ENCODE measurements around the gene ECT2.
A peak's percentile ranks its signal among the peaks of the same experiment; 100 is the strongest.
"Not testable (repeated sequence)": the region's sequence is repeated elsewhere in the genome, so short reads cannot be mapped to it uniquely, and the experiment has no call there.

ECT2 gene, protein sequence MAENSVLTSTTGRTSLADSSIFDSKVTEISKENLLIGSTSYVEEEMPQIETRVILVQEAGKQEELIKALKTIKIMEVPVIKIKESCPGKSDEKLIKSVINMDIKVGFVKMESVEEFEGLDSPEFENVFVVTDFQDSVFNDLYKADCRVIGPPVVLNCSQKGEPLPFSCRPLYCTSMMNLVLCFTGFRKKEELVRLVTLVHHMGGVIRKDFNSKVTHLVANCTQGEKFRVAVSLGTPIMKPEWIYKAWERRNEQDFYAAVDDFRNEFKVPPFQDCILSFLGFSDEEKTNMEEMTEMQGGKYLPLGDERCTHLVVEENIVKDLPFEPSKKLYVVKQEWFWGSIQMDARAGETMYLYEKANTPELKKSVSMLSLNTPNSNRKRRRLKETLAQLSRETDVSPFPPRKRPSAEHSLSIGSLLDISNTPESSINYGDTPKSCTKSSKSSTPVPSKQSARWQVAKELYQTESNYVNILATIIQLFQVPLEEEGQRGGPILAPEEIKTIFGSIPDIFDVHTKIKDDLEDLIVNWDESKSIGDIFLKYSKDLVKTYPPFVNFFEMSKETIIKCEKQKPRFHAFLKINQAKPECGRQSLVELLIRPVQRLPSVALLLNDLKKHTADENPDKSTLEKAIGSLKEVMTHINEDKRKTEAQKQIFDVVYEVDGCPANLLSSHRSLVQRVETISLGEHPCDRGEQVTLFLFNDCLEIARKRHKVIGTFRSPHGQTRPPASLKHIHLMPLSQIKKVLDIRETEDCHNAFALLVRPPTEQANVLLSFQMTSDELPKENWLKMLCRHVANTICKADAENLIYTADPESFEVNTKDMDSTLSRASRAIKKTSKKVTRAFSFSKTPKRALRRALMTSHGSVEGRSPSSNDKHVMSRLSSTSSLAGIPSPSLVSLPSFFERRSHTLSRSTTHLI

DNA sequence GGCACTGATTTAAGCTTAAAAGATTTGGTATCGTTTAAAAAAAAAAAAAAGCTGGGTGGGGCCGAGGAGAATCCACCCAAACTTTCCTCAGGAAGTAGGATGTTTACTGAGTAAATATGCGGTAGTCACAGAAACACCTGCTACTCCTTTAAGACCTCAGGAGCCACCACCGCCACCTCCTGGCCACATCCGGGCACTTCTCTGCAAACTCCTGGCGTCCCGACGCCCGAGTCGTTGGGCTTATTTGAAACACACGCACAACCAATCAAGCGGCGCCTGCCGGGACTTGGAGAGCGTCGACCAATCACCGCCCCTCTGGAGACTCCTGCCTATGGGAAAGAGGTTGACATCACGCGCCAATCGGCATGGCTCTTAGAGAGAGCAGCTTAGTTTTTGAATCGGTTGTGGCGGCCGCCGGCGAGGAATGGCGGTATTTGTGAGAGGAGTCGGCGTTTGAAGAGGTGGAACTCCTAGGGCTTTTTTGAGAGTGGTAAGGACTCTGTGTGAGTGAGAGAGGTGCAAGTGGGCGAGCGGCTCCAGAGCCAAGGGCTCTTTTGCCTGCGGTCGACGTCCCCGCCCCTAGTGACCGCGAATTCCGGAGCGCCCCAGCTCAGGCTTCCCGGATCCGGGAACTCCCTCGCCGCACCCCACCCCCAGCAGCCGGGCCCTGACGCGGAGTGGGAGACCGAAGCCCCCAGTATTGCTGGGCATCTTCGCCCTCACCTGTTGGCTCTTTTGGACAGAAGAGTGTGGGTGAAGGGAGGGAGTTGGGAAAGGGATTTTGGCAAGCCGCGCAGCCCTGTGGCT, at the start of gene ECT2:
TSS of gene ECT2 (plus strand) at position 359 of the 807 bp plus-strand sequence. CDS start 3,805 bp downstream, outside the sequence.
- peak; percentile 98 for DNase-seq

DNA sequence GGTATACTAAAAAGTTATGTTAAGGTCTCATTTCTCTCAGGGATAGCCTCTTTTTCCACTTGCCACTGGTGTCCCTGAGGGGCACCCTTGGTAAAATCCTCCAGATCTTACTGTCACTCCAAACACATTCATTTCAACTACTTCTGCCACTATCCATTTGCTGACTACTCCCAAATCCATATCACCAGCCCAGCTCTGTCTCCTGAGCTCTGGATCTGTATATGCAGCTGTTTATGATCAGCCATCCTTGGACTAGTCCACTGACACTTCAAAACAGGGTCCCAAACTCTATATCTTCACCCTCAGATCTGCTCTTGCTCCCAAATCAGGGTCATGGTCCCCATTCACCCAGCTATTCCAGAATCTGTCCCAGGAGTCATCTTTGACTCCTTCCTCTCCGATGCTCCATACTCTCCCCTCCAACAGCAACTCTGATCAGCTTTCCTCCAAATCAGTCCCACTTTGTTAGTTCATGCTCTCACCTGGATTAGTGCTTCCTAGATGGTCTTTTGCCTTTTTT, 49.5 kb upstream of the ECT2 start:
- no peak for DNase-seq

DNA sequence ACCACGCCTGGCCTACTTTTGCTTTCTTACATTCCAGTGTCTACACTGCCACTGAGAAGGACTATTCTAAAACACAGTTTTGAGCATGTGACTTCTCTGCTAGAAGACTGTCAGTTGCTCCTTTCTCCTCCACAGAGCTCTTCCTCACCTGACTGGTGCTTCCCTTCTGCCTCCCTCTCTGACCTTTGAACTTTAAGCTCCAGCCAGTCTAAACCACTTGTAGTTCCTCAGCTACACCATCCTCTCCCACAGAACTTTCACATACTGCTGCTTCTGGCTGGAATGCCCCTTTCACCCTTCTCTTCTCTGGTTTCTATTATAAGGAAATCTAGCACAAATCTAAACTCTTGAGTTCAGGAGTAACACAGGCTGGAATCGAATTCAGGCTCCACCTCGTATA, 48.8 kb upstream of the ECT2 start:
- no peak for DNase-seq

DNA sequence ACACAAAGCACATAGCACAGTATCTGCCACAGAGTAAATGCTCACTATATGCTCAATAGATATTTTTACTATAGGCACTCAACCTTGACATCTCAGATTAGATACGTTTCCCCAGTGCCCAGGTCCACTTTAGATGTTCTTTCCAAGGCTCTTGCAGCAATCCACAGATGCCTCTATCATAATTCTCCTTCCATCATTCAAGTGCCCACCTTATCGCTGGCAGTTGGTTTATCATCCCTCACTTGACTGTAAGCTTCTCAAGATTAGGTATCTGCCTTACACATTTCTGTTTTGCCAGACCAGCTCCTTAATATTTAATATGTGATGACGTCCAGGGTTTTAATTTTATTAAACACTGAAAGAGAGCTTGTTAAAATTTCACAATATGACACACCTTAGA, 48.3 kb upstream of the ECT2 start:
- DNase-seq = no peak

DNA sequence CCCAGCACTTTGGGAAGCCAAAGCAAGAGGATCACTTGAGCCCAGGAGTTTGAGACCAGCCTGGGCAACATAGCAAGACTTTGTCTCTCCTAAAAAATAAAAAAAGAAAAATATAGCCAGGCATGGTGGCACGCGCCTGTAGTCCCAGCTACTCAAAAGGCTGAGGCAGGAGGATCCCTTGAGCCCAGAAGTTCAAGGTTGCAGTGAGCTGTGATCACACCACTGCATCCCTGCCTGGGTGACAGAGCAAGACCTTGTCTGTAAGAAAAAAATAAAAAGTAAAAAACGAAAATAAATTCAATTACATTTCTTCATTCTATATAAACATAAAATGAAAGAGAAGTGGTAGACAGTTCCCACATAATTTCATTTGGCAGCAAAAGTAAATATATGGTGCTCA, 47.8 kb upstream of the ECT2 start:
- DNase-seq = not testable (repeated sequence)

DNA sequence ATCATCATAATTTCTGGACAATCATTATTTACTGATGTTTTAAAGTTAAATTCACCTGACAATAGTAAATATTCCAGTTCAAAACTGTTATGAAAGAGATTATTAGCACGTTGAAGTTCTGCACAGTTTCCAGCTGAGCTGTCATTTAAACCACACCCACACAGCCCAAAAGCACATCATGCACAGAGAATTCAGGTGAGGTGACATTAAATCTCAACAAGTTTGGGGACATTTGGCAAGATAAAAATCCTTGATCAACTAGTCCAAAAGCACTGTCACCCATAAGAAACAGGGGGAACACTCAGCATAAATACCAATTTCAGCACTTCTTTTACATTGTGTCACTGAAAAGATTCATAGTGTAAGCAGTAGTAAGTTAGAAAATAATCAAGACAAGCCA, 46.5 kb upstream of the ECT2 start:
- DNase-seq = no peak

DNA sequence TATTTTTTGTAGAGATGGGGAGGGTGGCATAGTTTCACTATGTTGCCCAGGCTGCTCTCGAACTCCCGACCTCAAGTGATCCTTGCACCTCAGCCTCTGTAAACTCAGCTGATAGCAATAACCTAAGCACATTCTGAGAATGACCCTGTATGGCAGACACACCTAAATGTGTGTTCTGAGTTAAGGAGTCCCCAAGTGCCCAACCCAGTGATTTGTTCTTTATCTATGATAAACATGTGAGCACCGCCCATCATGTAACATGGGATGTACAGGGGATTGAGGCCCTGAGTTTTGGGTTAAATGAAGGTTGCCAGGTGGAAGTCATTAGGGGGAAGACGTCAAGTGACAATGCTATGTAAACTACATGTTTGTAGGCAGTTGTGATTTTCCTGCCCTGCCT, 45.4 kb upstream of the ECT2 start:
- DNase-seq = no peak

DNA sequence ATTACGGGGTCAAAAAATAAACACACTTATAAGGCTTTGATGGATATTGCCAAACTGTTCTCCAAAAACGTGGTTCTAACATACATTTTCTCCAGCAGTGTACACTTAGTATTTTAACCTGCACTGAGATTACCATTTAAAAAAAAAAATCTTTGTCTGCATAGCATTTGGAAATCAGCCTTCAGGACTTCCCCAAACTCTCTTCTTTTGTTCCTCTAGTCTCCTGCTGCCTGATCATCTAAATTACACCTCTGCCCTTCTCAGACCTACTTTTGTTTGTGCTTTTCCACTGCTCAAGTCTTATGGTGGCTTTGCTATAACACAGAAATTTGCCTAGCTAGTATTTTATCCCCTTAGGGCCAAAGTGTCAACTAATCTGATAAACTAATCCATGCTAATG, 43.5 kb upstream of the ECT2 start:
- no peak for DNase-seq

DNA sequence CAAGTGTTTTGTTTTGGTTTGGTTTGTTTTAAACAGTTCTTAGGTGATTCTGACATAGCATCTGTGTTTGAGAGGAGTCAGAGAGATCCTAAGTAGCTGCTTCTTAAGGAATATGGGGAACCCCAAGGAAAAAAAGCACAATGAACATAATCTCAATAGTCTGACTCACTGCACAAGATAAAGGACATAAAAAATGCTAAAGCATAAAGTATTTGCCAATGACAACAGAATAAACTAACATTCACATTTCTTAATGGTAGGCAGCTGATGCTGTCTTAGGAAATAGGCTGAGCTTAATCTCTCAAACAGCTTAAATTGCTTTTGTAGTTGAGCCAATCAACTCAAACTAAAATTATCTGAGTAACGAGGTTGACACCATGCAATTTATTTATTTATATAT, 42.6 kb upstream of the ECT2 start:
- DNase-seq = no peak

DNA sequence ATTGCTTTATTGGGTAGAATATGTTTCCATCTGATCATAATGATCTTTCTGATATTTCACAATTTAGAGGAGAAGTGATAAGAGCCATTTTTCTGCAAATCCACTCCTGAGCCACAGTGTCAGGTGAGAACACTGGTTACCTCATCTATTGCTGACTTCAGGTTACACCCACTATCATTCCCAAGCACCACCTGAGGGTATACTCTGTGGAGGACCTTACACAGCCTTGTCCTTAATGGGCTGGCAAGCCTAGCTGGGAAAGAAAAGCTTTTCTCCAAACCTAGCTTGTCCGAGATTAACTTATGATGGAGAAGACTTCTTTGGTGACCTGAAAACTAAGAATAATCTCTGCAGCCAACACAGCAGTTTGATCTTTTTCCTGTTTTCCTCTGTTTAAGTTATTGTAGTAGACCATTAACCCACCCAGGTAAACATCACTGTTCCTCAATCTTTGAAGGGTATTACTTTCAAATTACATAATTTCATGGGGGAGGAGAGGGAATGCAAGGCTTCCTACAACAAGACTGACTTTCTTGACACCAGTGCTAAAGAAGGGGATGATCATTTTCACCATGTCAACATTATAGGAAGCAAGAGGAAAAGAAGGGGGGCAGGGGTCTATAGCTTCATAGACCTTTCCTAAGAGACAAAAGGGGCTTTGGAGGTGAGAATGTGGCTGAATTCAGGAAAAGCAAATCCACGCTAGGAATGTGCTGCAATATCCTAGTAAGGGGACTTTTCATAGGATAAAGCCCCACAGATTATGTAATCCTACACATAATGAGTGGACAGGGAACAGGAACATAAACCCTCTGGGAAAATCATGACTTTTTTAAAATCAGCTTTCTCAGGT, 41.4 kb upstream of the ECT2 start:
- DNase-seq = no peak

DNA sequence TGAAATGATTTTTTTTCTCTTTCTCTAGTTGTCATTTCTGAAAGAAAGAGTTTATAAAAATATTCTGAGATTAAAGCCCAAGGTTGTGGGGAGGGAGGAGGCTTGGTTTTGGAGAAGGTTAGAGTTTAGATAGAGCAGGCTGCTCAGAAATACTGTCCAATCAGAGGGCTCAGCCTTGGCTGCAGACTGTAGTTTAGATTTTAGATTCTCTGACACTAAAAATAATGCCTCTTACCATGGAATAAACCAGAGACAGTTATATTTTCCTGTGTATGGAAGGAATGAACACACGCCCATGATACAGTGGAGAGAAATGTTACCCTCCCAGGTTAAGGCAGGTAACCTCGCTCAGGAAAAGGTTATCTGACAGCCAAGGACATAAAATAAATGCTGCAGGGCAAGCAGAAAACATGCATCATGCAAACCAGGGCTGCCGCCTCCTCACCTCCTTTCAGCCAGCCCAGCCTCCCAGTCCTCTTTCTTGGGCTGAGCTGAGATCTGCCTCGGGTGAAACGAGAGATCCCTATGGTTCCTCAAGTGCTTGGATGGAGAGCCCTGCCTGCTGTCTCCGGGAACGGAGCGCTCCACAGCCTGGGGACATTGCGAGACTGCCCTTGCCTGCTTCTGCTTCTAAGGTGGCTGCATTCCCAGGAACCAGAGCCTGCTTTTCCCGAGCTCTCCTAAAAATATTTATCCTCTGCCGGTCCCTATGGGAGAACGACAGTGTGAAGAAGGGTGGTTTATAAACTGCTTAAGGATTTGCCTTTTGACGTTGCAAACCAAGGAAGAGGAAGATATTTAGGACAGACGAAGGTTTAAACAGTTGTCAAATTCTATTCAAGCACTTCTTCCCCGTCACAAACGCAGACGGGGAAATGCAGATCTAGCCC, 40.5 kb upstream of the ECT2 start:
- no peak for DNase-seq

DNA sequence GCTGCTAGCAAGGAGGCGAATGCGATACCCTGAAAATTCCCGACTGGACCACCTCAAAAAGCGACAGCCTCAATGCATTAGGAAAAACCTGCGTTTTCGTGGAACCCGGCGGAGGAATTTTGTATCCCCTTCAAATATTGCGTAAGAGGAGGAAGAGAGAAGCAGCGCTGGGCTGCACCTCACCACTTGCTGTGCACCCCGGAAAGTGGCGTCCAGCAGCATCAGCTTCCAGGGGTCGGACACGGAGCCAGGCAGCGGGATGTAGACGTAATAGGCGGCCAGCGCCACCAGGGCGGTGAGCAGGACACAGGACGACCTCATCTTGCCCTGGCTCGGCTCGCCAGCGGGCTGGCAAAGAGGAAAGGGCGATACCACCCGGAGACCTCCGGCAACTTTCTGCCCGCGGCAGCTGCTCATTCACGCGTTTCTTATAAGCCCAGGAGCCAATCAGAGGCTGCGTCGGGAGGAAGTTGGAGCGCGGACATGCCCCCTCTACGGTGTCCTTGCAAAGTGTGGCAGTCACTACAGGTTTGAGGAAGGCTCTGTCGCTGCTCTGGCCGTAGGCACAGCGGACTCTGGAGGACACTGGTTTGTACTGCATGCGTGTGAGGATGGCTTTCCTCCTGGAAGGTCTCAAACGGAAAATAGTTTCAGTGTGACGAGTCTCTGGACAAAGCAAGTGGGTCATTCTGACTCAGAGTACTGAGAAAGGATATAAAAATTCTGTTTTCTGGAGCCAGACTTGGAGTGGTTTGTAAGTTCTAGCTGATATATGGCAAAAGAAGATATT, 39.7 kb upstream of the ECT2 start, which contains the start of gene NCEH1:
TSS of gene NCEH1 (minus strand) at position 404 of the 790 bp plus-strand sequence. CDS start at position 321, 83 bp downstream.
- DNase-seq = peak; percentile 83

DNA sequence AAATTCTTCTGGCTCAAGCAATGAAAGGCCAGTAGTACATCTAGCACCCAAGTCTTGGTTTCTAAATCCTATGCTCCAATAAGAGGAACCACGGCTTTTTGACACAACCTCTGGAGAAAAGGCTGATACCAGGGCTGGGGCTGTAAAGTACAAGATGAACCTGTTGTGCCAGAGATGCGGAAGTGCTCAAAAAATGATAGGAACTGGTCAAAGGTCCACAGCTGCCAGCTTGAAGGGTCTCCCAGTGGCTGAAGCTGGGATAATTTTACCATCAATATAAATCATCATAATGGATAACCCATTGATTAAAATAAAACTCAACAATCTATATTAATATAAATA, 39.1 kb upstream of the ECT2 start:
- no peak for DNase-seq

DNA sequence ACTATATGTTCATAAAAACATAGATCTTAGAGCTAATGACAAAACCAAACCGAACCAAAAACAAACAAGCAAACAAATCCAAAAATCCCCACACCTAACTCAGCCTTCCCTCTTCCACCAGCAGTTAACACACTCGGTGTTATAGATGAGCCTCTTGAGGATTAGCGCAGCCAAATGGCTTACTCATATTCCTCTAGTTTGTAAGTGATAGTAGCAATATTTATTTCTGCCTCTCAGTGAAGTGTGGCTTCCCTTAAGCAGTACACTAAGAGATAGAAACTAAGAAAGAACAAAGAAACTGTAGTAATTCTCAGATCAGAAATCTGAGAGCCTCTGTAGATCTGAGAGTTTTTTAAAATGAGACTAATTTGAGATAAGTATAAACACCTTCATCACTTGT, 37.2 kb upstream of the ECT2 start:
- no peak for DNase-seq

DNA sequence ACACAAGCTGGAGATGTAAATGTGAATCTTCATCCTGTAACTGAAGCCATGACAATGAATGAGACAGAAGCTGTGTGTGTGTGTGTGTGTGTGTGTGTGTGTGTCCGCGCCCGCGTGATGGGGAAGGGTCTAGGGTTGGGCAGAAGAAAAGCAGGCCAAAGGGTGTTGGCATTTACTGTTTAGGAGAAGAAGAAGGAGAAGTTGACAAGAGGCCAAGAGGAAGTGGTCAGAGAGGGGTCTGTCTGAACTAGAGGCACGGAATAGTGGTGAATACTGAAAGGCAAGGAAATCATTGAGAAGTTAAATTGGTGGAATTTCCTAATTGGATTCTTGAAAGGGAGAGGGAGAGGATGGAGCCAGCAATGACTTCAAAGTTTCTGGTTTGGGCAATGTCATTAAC, 34.0 kb upstream of the ECT2 start:
- no peak for DNase-seq

DNA sequence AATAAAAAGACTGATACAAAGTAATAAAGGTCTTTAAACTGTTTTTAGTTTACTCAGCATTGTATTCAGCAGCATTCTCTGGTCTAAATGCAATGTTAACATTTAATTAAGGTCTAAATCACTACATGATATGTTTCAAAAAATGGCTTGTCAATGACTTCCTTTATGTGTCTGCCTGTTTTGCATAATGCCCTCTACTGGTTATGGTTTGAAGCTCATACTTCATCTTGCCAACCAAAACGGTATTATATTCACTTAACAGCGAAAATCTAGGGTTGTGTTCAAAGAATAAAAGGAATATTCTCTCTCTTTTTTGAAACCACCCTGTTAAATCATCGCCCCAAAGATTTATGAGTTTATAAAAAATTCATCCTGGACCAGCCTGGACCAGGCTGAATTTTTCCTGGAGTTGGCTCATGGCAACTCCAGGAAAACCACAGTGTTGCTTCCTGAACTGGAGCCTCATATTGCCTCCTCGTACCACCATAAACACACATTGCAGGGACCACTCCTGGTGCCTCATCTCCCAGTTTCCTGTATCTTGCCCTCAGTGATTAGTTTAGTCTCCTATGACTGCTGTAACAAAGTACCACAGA, 32.9 kb upstream of the ECT2 start:
- DNase-seq = no peak

DNA sequence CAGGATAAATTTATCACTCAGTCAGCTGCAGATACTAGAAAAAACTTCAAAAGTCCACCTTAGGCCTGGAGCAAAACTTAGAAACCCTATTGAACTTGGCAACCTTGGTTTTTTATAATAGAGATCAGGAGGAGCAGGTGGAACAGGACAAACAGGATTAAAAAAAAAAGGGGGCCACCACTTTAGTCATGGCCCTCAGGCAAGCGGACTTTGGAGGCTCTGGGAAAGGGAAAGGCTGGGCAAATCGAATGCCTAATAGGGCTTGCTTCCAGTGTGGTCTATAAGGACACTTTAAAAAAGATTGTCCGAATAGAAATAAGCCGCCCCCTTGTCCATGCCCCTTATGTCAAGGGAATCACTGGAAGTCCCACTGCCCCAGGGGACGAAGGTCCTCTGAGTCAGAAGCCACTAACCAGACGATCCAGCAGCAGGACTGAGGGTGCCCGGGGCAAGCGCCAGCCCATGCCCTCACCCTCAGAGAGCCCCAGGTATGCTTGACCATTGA, 27.9 kb upstream of the ECT2 start:
- not testable (repeated sequence) for DNase-seq

DNA sequence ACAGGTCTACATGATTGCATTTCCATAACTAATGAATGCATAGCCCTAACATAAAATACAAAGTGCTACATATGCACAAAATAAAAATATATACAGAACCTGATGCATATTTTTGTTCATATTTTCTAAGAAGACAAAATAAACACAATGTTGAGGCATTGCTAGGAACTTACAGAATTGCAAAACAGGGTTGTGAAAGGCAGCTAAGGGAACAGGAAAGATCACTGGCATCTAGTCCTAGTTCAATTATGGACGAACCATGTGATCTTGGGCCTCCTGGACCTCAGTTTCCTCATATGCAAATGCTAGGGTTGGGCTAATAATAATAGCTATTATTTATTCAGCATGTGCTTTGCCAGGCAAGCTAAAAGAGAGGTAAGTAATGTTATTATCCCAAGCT, 24.1 kb upstream of the ECT2 start:
- no peak for DNase-seq

DNA sequence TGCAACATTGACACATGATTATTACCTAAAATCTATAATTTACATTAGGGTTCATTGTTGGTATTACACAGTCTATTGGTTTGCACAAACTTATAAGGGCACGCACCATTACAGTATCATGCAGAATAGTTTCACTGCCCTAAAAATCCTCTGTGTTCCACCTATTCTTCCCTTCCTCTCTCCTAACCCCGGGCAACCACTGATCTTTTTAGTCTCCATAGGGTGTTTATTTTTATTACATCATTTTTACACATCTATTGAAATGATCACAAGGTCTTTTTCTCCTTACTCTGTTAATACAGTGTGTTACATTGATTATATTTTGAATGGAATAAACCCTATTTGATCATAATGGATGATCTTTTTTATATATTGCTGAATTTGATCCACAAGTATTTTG, 15.5 kb upstream of the ECT2 start:
- DNase-seq = no peak

All from stimulated activated CD4-positive, alpha-beta T cell treated with anti-CD3 and anti-CD28 coated beads, Interleukin-1b, Interleukin-23, amount 100 ng/mL, for 48 hours (primary cell).